Measurements from ENCODE around the gene CD38. TPM values are rescaled to one million over a fixed set of nuclear protein-coding genes. Genes with fewer than 3 reads are reported as not detected.

Gene CD38
- total RNA-seq, 1 donor from 2014 or later: 0.64 TPM

- Histone ChIP-seq H3K4me1 (peaks cover 5% of the 10 kb centered on the region), H4K20me1 (ENCODE audit: low read depth) (no peaks in the 10 kb centered on the region), H3K9me3 (ENCODE audit: low read depth) (no peaks in the 10 kb centered on the region), H3K27me3 (no peaks in the 10 kb centered on the region), H3F3A (ENCODE audit: low read depth) (no peaks in the 10 kb centered on the region), H2AFZ (replicated peaks) (no peak overlapping the region), H3K27ac (no peak overlapping the region), H3K4me2 (no peak overlapping the region), H3K9ac (no peak overlapping the region), H3K4me3 (no peak overlapping the region), H3K79me2 (ENCODE audit: low read depth) (no peaks in the 10 kb centered on the region), H3K36me3 (no peaks in the 10 kb centered on the region)
- peaks cover 2% of the 10 kb centered on the region for H3K27me3 Mint-ChIP-seq (ENCODE audit: insufficient read depth, low read depth)
- no peaks in the 10 kb centered on the region for H3K4me1 Mint-ChIP-seq
- peaks cover 8% of the 10 kb centered on the region for H3K9me3 Mint-ChIP-seq
- DNase-seq (ENCODE audit: low spot score): no peak
- no peak for TF ChIP-seq CTCF (IDR thresholded peaks at IDR 0.05)
- H3K36me3 Mint-ChIP-seq: no peaks in the 10 kb centered on the region
- no peak overlapping the region for H3K27ac Mint-ChIP-seq
- no peak overlapping the region for H3K4me3 Mint-ChIP-seq
Observed at GRCh38 chr4:15794426-15794825, 16.3 kb downstream of the CD38 start.

GRCh38 chr4:15794905-15795304 lies 16.8 kb downstream of the CD38 start:
- Histone ChIP-seq H3K9ac (no peak overlapping the region), H3K4me3 (no peak overlapping the region), H3F3A (ENCODE audit: low read depth) (no peaks in the 10 kb centered on the region), H3K9me3 (ENCODE audit: low read depth) (no peaks in the 10 kb centered on the region), H3K4me1 (peaks cover 5% of the 10 kb centered on the region), H4K20me1 (ENCODE audit: low read depth) (no peaks in the 10 kb centered on the region), H3K79me2 (ENCODE audit: low read depth) (no peaks in the 10 kb centered on the region), H3K4me2 (no peak overlapping the region), H3K36me3 (no peaks in the 10 kb centered on the region), H3K27me3 (no peaks in the 10 kb centered on the region), H3K27ac (no peak overlapping the region), H2AFZ (replicated peaks) (no peak overlapping the region)
- Mint-ChIP-seq H3K9me3 (peaks cover 3% of the 10 kb centered on the region), H3K36me3 (no peaks in the 10 kb centered on the region), H3K4me1 (no peaks in the 10 kb centered on the region), H3K27ac (no peak overlapping the region), H3K4me3 (no peak overlapping the region), H3K27me3 (ENCODE audit: insufficient read depth, low read depth) (no peaks in the 10 kb centered on the region)
- TF ChIP-seq CTCF (IDR thresholded peaks at IDR 0.05): no peak
- no peak for TF ChIP-seq EZH2 (IDR thresholded peaks at IDR 0.05)
- no peak for TF ChIP-seq EZH2phosphoT487 (IDR thresholded peaks at IDR 0.05)
- DNase-seq (ENCODE audit: low spot score): no peak

GRCh38 chr4:15797320-15797719 lies 19.2 kb downstream of the CD38 start:
- Histone ChIP-seq H3K4me2 (no peak overlapping the region), H3K36me3 (no peaks in the 10 kb centered on the region), H3K27ac (no peak overlapping the region), H3K4me3 (no peak overlapping the region), H3K4me1 (peaks cover 5% of the 10 kb centered on the region), H2AFZ (replicated peaks) (no peak overlapping the region), H3F3A (ENCODE audit: low read depth) (no peaks in the 10 kb centered on the region), H4K20me1 (ENCODE audit: low read depth) (no peaks in the 10 kb centered on the region), H3K79me2 (ENCODE audit: low read depth) (no peaks in the 10 kb centered on the region), H3K9me3 (ENCODE audit: low read depth) (no peaks in the 10 kb centered on the region), H3K9ac (no peak overlapping the region), H3K27me3 (no peaks in the 10 kb centered on the region)
- TF ChIP-seq EZH2phosphoT487 (IDR thresholded peaks at IDR 0.05) (no peak), EZH2 (IDR thresholded peaks at IDR 0.05) (no peak), CTCF (IDR thresholded peaks at IDR 0.05) (no peak)
- Mint-ChIP-seq H3K4me1 (no peaks in the 10 kb centered on the region), H3K36me3 (no peaks in the 10 kb centered on the region), H3K4me3 (no peak overlapping the region), H3K27me3 (ENCODE audit: insufficient read depth, low read depth) (no peaks in the 10 kb centered on the region), H3K9me3 (peaks cover 5% of the 10 kb centered on the region), H3K27ac (no peak overlapping the region)
- no peak for DNase-seq (ENCODE audit: low spot score)

GRCh38 chr4:15799141-15799540 lies 21.0 kb downstream of the CD38 start:
- no peaks in the 10 kb centered on the region for H3K27me3 Mint-ChIP-seq (ENCODE audit: insufficient read depth, low read depth)
- peaks cover 2% of the 10 kb centered on the region for H3K9me3 Mint-ChIP-seq
- no peak overlapping the region for H3K27ac Mint-ChIP-seq
- TF ChIP-seq EZH2phosphoT487 (IDR thresholded peaks at IDR 0.05) (no peak), EZH2 (IDR thresholded peaks at IDR 0.05) (no peak), CTCF (IDR thresholded peaks at IDR 0.05) (no peak)
- H3K27ac ChIP-seq: no peak overlapping the region
- H3K36me3 Mint-ChIP-seq: no peaks in the 10 kb centered on the region
- DNase-seq (ENCODE audit: low spot score): no peak
- H3K4me3 Mint-ChIP-seq: no peak overlapping the region
- no peaks in the 10 kb centered on the region for H3K4me1 Mint-ChIP-seq
- no peaks in the 10 kb centered on the region for H4K20me1 ChIP-seq (ENCODE audit: low read depth)
- no peak overlapping the region for H3K9ac ChIP-seq
- H3K9me3 ChIP-seq (ENCODE audit: low read depth): no peaks in the 10 kb centered on the region
- H3K36me3 ChIP-seq: no peaks in the 10 kb centered on the region
- H2AFZ ChIP-seq (replicated peaks): no peak overlapping the region
- H3K4me3 ChIP-seq: no peak overlapping the region
- H3K79me2 ChIP-seq (ENCODE audit: low read depth): no peaks in the 10 kb centered on the region
- no peaks in the 10 kb centered on the region for H3K27me3 ChIP-seq
- H3K4me1 ChIP-seq: no peaks in the 10 kb centered on the region
- no peak overlapping the region for H3K4me2 ChIP-seq
- H3F3A ChIP-seq (ENCODE audit: low read depth): no peaks in the 10 kb centered on the region

Data from neural progenitor cell (in vitro differentiated cells).